Stimulated activated CD8-positive, alpha-beta memory T cell treated with anti-CD3 and anti-CD28 coated beads, Interleukin-12 subunit alpha, Interleukin-12 subunit beta, amount 100 ng/mL, for 24 hours (primary cell): ENCODE data around the gene ALKBH2.
"Not testable (repeated sequence)": the region's sequence is repeated elsewhere in the genome, so short reads cannot be mapped to it uniquely, and the experiment has no call there.

Source experiments
- DNase-seq: peaks from one replicate; pipeline ENCODE4 v3.0.0-alpha.2; 2020; ENCODE audit errors: extremely low read depth

ALKBH2 gene

DNA sequence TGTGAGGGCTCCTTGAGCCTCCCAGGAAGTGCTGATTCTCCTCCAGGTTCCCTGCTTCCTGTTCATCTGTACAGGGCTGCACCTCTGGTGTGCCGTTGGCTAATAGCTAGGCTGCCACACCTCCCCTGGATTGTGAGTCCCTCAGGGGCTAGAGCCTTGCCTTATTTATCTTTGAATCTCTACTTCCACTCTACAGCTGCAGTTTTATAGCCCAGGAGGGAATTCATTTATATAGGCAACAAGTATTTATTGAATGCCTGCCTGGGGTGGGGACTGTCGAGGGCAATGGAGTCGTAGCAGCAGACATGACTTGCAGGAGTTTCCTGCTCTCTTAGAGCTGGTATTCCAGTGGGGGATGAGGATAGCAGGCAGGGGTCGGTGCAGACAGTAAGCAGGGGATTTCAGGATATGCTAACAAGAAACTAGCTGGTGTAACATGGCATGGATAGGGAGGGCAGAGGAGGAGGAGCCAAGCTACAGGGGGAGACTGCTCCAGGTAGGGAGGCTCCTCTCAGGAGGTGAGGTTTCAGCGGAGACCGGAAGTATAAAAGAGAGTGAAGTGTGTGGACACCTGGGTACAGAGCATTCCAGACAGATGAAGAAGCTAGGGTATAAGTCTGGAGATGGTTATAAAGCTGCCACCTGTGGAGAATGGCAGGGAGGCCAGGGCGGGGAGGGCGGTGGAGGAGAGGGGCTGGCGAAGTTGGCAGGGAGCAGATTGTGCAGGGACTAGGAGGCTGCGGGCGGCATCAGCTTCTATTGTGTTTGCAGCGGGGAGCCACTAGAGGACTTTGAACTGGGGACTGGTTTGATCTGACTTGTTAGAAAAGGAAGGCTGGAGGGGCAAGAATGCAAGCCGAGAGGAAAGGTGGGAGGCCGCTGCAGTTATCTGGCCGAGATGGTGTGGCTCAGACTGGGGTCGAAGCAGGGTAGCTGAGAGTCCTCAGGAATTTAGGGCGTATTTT lies 23.7 kb downstream of the ALKBH2 start:
- DNase-seq, result no peak

DNA sequence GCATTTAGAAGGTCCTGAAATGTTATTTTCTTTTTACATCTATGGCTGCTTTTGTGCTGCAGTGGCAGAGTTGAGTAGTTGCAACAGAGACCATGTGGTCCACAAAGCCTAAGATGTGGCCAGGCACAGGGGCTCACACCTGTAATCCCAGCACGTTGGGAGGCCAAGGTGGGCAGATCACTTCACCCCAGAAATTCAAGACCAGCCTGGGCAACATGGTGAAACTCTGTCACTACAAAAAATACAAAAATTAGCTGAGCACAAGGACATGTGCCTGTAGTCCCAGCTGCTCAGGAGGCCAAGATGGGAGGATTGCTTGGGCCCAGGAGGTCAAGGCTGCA lies 27.4 kb downstream of the ALKBH2 start:
- no peak for DNase-seq

DNA sequence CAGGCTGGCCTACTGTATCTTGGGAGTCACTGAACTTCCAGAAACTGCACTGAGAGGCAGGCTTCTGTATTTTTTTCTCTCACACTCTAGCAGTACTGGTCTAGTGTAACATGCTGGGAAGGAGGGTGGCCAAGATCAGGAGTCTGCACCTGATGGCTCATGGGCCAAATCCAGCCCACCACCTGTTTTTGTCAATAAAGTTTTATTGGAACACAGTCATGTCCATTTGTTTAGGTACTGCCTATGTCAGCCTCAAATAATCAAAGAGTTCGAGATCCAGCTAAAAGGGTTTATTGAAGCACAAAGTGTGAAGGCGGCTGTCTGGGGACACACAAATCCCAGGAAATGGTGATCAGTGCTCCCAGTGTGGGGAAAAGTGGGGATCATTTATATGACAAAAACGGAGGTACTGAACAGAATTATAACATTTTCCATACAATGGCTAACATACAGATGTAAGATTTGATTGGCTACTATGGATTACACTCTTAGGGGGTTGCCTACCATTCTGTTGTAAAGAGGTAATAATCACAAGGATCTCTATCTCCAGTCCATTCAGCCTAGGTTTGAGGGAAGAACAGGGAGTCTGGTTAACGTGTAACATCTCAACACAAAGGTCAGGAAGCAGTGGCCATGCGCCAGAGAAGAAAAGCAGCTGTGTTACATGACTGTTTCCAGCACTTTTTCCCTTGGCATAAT lies 28.0 kb downstream of the ALKBH2 start:
- DNase-seq, result no peak

DNA sequence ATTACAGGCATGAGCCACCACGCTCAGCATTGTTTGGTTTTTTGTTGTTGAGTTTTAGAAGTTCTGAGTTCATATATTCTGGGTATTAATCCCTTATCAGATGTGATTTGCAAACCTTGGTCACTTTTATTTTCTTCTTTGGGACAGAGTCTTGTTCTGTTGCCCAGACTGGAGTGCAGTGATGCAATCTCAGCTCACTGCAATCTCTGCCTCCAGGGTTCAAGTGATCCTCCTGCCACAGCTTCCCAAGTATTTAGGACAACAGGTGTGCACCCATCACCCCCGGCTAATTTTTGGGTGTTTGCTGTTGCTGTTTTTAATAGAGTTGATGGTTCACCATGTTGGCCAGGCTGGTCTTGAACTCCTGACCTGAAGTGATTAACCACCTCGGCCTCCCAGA lies 29.1 kb downstream of the ALKBH2 start:
- no peak for DNase-seq

DNA sequence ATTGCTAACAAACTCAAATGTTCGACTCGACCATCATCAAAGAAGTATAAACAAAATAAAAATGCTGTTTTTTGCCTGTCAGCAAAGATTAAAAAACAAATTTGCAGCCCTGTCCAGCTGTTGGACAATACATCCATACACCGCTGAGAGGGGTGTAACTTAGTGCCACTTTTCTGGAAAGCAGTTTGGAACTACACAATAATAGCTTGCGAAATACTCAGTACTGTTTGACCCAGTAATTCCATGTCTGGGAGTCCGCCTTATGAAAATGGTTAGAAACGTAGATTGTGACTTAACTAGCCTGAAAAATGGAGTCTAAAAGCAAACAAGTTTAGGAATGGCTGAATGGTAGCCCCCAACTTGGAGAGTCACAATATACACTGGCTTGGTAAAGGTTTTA lies 34.5 kb downstream of the ALKBH2 start:
- no peak for DNase-seq

DNA sequence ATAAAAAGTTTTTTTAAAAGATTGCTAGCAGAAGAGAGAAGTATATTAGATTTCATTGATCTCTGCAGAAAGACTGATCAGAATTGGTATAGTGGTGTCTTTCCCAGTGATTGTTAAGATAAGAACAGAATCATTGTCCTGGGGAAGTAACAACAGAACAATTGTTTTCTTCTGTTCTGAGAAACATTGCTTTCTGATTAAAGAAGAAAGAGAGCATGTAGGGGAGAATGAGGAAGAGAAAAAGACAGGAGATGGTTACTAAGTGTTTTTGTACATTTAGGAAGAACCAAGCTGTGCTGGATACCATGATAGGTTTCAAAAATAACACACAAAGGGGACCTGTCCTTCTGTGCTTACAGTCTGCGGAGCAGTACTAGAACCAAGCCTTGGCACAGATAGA lies 35.9 kb downstream of the ALKBH2 start:
- DNase-seq, result no peak

DNA sequence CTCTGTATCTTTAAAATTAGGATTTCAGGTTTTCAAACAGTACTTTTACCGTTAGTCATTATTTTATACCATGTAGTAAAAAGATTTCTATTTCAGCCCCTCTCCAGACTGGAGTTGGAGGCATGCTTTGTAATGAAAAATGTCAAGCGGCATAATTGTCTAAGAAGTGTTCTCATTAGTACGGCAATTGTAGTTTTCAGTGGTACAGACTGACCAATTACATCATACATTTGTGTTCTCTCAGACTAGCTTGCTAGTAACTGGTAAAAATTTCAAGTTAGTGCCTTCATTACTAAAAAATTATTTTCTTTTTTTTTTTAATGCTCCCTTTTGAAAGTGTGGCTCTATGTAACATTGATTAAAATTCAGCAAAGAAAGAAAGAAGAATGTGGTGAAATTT lies 36.4 kb downstream of the ALKBH2 start:
- no peak for DNase-seq

DNA sequence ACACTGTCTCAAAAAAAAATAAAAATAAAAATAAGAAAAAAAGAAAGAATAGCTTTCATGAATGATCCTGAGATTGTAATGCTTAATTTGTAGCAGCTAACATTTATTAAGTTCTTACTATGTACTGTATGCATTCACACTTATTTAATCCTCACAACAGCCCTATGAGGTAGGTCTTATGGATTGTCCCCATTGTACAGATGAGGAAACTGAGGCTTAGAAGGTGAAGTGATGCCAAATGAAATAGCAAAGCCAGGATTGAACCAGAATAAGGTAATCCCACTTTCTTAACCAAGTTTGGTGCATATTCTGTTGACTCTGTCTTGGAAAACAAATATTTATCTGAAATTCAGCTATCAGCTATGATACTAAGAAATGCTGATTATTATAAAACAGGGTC lies 38.8 kb downstream of the ALKBH2 start:
- no peak for DNase-seq

DNA sequence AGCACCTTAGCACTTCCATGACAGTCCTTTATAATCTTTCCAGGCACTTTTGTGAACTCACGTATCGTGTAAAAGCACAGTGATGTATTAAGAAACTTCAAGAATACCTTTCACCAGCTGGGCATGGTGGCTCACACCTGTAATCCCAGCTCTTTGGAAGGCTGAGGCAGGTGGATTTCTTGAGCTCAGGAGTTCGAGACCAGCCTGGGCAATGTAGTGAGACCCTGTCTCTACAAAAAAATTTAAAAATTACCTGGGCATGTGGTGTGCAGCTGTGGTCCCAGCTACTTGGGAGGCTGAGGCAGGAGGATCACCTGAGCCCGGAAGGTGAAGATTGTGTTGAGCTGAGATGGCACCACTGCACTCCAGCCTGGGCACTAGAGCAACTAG lies 39.2 kb downstream of the ALKBH2 start:
- not testable (repeated sequence) for DNase-seq

DNA sequence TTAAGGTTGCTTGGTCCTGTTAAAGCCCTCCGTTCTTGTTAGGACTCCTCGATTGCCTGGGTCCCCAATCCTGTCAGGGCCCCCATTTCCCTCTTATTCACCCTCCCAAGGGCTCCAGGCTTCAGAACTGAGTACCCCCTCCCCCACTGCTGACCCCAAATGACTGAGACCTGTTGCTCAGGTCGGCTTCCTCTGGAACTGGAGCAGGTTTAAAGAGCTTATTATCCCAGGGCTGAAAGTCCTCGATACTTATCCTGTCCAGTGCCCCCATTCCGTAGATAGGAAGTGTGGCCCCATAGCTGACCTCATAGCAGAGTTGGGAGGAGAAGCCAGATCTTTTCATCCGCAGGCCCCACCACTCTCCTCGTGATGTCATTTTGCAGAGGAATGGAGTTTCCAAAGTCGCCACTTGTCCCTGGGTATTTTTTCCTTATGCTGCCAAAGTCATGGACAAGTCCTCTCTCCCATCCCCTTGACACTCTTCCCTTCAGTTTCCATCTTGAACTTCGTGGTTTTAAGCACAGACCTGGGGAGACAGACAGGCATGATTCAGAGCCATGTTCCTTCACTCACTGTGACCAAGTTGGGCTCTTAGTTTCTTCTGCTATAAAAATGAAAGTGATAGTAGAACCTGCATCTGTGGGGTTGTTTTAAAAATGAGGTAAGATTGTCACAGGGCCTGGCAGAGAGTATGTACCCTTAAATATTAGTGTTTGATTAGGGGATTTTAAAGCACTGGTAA lies 39.7 kb downstream of the ALKBH2 start:
- no peak for DNase-seq

DNA sequence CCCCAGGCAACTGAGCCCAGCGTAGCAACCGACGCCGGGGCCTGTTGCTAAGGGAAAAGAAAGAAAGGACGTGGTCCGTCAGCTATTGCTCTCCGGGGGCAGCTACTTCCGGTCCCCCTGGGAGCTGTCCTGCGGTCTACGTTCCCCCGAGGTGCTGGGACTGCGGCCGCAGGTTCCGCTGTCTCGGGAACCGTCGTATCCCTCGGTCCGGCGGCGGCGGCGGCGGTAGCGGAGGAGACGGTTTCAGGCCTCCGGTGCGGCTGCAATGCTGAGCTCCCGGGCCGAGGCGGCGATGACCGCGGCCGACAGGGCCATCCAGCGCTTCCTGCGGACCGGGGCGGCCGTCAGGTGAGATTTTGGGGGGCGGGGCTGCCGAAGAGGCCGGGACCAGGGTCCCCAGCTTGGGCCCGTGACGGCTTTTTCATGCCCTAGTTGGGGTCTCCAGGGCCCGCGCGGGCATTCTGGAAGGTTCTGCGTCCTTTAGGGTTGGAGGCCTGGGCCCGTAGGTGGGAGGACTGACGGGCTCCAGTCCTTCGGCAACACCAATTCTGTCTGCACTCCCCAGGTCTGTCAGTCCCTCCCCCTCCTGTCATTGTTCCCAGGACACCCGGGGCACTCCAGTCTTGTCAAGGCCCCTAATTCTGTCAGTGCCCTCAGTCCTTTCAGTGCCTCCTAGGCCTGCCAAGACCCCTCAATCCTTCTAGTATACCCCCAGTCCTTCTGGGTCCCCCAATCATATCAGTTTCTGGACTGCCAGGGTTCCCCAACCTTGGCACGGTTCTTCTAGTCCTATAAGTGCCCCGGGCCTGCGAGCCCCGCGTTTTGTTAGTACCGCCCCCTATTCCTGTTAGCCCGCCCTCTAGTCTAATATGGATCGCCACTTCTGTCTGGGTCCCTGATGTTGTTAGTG lies 40.6 kb downstream of the ALKBH2 start, which contains the start of gene USP30:
Gene USP30 (plus strand): TSS at position 163 of the 910 bp plus-strand sequence. CDS start 103 bp downstream, at position 266.
- DNase-seq, result peak; percentile 61

DNA sequence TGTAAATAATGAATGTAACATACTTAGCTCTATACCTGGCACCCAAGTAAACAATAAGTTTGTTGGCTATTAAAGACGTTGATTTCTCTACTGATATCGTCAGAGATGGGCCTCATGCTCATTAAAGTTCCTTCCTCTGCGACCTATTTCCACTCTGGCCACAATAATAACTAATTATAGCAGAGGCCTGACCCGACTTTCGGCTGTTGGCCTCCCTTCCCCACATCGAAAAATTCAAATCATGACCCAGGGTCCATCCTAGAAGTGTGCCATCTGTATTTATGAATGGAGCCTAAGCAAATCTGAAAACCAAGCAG lies 41.2 kb downstream of the ALKBH2 start:
- no peak for DNase-seq

DNA sequence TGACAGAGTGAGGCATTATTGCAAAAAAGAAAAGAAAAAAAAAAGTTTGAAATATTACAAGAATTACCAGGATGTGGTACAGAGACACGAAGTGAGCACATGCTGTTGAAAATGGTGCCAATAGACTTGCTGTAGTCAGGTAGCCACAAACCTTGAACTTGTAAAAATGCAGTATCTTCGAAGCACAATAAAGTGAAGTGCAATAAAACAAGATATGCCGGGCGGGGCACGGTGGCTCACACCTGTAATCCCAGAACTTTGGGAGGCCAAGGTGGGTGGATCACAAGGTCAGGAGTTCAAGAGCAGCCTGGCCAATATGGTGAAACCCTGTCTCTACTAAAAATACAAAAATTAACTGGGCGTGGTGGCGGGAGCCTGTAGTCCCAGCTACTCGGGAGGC lies 43.5 kb downstream of the ALKBH2 start:
- DNase-seq, result not testable (repeated sequence)

DNA sequence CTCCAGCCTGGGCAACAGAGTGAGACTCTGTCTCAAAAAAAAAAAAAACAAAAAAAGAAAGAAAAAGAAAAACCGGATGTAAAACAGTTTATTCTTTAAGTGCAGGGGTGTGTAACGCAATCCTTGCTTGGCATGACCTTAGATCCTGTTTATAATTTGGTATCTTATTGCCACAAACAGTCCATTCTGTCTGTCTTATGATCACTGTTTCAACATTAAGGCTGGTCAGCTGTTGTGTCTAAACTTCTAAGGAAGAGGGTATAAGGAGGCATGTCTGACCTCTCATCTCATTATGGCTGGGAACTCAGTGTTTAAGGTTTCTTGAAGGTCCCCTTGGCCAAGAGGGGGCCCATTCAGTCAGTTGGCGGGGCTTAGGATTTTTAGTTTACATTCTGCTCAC lies 44.6 kb downstream of the ALKBH2 start:
- DNase-seq, result not testable (repeated sequence)

DNA sequence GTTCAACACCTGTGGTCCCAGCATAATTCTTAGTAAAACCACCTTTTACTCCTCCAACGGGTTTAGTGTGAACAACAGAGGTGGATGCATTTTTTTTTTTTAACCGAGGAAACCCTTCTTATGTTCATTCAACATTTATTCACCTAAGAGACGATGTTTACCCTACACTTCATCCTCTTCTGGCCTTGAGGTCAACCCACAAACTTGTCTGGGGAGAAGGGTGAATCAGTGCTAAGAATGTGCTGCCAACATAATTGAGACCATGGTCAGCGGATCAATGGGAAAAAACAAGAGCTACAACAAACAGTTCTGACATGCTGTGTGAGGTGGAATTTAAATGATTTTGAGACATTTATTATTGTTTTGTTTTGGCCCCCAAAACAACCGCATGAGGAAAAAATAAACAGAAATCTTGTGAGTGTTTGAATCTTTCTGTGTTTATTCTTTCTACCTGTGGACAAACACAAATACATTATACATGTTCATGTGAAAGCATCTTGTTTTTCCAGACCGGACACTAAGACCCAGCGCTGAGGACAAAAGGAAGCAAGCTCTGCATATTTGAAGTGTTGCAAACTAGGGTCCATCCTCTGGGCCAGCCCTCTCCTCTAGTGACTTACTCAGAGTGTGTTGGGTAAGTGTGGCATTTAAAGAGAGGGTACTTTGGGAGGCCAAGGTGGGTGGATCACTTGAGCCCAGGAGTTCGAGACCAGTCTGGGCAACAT lies 46.0 kb downstream of the ALKBH2 start:
- no peak for DNase-seq

DNA sequence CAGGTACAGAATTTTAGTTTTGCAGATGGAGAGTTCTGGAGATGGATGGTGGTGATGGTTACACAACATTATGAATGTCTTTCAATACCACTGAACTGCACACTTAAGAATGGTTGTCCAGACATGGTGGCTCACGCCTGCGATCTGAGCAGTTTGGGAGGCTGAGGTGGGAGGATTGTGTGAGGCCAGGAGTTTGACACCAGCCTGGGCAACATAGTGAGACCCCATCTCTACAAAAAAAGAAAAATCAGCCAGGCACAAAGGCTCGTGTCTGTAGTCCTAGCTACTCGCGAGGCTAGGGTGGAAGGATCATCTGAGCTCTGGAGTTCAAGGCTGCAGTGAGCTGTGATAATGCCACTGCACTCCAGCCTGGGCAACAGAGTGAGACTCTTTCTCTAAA lies 49.0 kb downstream of the ALKBH2 start:
- no peak for DNase-seq
